IPS DF 4.7 (cell line): ENCODE results near the gene PRTG.
"Not testable (repeated sequence)": the region's sequence is repeated elsewhere in the genome, so short reads cannot be mapped to it uniquely, and the experiment has no call there.

Experiments
- DNase-seq: peaks from one replicate; pipeline ENCODE4 v3.0.0-alpha.2; 2013; ENCODE audit warnings: low spot score; ENCODE audit errors: extremely low read depth

Gene PRTG

GRCh38 chr15:55633731-55634130, 109.2 kb downstream of the PRTG start:
- no peak for DNase-seq

DNA sequence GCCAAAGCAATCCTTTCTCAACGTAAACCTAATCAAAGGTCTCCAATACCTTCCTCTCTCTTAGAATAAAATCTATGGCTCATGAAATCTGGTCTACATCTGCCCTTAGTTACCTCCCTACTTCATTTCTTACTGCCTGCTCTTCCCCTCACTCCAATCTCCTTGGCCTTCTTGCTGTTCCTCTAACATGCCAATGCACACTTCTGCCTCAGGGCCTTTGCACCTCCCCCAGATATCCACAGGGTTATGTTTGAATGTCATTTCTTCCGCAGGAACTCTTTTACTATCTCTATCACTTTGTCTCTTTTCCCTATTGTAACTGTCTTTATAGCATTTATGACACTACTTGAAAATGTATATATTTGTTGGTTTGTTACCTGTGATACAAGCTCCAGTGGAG, 110.5 kb downstream of the PRTG start:
- DNase-seq, result no peak

GRCh38 chr15:55630858-55631257, 112.1 kb downstream of the PRTG start:
- no peak for DNase-seq

- no peak for DNase-seq
These were observed 114.6 kb downstream of the PRTG start for GRCh38 chr15:55628369-55628730.

DNA sequence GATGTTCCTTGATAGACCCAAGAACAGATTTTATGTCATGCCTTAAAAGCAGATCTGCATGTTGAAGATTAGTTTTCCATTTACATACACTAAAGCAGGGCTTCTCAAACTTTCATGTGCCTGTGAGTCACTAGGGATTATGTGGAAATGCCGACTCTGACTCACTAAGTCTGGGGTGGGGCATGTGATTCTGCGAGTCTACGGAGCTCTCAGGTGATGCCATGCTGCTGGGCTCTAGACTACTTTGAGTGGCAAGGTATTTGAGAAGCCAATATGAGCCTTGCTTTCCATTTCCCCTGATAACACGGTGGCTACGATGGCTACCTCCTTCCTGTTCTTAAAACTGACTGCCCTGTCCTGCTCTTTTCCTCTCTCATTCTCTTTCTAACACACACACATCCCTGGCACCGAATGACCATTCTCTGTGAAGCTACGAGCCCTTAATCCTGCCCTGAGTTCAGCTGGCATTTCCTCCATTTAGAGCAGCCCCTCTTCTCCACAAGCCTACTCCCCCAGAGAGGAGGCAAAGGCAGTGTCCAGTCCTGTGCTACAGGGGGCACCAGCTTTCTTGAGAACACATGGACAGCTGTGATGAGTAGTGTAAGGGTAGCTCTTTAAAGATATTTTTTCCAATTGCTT, 115.1 kb downstream of the PRTG start:
- DNase-seq, result no peak

- DNase-seq, result no peak
These were observed 123.2 kb downstream of the PRTG start for GRCh38 chr15:55619783-55620182.

DNA sequence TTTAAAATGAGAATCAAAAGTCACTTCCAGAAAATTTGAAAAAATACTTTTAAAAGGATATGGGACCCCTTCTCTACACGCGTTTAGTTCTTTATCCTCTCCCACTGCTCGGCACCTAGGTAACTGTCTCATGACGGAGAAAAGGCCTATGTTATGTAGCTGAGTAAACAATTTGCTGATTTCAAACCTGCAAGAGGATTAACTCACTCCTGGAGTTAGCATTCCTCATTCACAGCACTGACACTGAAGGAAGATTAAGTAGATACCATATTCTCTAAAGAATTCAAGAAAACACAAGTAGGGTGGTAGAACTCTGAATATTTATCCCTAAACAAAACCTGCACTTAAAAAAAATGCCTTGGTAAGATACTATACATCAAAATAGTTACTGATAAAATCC, 124.6 kb downstream of the PRTG start:
- DNase-seq, result no peak

DNA sequence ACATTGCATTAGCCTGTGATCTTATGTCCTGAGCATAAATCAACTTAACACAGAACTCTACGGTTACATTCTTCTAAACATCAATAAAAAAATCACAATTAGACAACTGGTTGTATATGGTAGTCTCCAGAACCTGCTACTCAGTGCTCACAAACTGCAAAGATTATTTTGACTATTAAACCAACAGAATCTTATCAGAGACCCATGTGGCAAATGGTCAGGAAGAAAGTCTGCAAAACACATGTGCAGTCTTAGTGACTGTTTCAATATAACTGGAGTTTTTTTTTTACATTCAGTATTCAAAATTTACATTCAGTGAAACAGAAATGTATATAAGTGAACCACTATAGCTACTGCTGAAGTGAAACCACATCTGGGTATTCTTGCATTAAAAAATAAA, 127.5 kb downstream of the PRTG start:
- DNase-seq, result no peak

GRCh38 chr15:55613727-55614126, 129.2 kb downstream of the PRTG start:
- no peak for DNase-seq

DNA sequence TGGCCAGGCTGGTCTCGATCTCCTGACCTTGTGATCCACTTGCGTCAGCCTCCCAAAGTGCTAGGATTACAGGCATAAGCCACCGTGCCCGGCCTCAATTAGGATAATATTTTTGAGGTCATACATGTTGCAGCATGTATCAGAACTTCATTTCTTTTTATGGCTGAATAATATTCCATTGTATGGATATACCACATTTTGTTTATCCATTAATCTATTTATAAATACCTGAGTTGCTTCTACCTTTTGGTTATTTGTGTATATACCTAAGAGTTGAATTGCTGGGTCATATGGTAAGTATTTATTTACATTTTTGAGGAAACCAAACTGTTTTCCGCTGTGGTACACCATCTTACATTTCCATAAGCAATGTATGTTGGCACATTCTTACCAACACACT, 136.7 kb downstream of the PRTG start:
- no peak for DNase-seq

DNA sequence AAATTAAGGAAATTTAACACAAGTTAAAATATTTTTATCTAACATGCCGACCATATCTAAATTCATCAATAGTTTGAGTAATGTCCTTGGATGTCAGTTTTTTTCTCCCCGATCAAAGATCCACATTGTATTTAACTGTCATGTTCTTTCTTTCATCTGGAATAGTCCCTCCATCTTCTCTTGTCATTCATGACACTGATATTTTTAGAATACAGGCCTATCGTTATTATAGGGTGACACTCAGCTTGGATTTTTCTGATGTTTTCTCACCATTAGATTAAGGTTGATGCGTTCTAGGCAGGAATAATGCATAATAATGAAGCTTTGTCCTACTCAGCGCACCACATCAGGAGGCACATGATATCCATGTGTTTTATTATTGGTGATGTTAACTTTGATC, 141.6 kb downstream of the PRTG start:
- no peak for DNase-seq

DNA sequence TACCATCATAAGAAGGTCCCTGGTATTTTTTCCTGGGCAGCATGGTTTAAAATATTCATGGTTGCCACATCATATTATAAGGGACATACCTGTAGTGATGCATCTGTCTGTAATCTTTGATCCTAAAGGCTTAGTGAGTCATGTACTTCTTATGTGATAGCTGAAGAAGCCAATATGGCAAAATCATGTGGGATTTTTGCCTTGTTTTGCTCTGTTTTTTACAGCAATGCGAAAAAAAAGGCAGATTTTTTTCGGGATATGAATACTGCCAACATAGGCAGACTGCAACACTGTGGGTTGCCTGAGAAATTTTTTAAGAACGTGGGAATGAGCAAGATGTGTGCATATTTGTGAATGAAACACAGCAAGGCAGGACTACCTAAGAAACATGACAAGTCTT, 143.5 kb downstream of the PRTG start:
- DNase-seq, result no peak

- DNase-seq, result not testable (repeated sequence)
These were observed 149.9 kb downstream of the PRTG start for GRCh38 chr15:55593019-55593418.

- no peak for DNase-seq
These were observed 152.2 kb downstream of the PRTG start for GRCh38 chr15:55590788-55591187.

DNA sequence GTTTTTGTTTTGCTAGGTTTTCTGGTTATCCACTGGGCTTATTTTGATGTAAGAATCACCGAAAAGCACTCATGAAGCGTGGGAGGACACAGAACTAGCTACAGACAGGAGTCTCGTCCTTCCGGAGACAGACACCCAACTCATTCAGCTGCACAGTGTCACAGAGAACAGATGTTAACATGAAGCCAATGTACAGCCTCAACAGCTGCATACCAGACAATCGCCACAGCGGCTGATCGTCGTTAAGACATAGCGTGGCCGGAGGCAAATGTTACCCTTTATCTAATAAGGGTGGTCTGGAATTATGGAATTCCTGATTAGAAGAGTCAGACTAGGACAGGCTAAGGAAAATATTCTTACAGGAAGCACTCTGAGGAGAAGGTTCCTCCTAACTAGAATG, 153.7 kb downstream of the PRTG start:
- no peak for DNase-seq

DNA sequence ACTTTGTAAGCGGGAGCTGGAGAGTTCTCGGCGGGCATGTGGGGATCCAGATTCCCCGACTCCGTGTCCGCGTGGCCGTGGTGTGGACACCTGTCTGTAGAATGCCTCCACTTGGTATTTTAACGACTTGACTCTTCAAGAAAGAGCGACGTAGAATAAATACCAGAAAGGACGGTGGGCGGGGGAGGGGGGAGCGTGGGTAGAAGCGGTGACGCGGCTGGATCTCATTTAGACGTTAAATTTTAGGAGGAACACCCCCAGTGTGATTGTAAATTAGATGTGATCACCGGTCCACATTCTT, 154.2 kb downstream of the PRTG start:
- no peak for DNase-seq

GRCh38 chr15:55588070-55588814, 154.7 kb downstream of the PRTG start, which contains the start of gene PYGO1:
Gene PYGO1 (minus strand): TSS chr15:55588345. CDS start chr15:55587883, 462 bp downstream.
- no peak for DNase-seq

- no peak for DNase-seq
These were observed 155.5 kb downstream of the PRTG start for GRCh38 chr15:55587321-55588069.

DNA sequence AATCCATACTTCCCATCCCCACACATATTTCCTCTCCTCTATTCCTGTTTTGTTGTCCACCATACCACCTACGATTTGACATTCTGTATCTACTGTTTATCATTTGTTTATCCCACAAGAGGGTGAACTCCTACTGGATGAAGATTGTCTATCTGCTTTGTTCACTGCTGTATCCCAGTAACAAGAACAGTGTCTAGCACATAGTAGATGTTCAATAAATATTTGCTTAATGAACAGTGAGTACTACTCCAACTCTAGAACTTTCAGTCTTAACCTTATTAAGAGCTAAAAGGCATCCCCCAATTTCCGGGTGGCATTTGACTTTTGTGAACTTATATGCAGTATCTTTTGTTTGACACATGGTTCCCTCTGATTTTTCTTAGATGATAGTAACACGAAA, 156.1 kb downstream of the PRTG start:
- DNase-seq, result no peak

DNA sequence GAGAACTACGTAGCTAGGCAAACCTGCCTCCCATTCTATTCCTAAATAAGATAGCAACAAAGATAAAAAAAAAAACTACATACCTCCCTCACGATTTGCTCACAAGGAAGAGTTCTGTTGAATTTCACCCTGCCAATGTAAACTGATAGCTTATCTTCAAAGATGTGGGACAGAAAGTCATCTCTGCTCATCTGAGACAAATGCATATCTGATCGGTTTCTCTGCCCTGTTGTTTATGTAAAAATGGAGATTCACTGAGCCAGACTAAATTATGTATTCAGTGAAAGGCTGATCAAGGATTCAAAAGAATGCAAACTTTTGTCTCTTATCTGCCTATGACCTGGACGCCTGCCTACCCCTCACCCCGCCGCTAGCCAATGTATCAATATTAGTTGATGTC, 166.0 kb downstream of the PRTG start:
- no peak for DNase-seq

- no peak for DNase-seq
These were observed 168.9 kb downstream of the PRTG start for GRCh38 chr15:55574096-55574495.

DNA sequence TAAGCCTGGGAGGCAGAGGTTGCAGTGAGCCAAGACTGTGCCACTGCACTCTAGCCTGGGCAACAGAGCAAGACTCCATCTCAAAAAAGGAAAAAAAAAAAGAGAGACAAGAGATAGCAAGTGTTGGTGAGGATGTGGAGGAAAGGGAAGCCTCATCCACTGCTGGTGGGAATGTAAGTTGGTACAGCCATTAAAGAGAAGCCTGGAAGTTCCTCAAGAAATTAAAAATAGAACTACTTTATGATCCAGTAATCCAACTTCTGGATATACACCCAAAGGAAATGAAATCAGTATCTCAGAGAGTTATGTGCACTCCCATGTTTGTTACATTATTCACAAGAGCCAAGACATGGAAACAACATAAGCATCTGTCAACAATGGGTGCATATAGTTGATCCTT, 169.7 kb downstream of the PRTG start:
- DNase-seq, result no peak
